A673 (cell line): ENCODE measurements around the gene TEAD1. TPM values are rescaled to one million over a fixed set of nuclear protein-coding genes. Genes with fewer than 3 reads are reported as not detected.

Source experiments
- BruUV-seq: library from RNA; stranded (reverse); fragments of 400-500 nt; replicated peaks from 2 replicates; lab custom pipeline; 2021; lab: Mats Ljungman, UMichigan
- CTCF ChIA-PET: fragments of 300-600 bp; sonication (Branson Sonifier 250); formaldehyde crosslinking; loops from one replicate; lab custom pipeline; 2022; ENCODE audit warnings: antibody characterized with exemption; lab: Charles Lee
- POLR2A ChIA-PET: fragments of 300-600 bp; sonication (Branson Sonifier 250); formaldehyde crosslinking; loops from one replicate; lab custom pipeline; 2022; ENCODE audit warnings: antibody characterized with exemption; ENCODE audit not compliant: low non-redundant PET; lab: Charles Lee
- DNase-seq: peaks from one replicate; pipeline ENCODE4 v3.0.0-alpha.2; 2015; ENCODE audit warnings: low spot score
- H3K27ac ChIP-seq: fragments of 200-600 bp; sonication (generic); 2 replicates; pipeline ENCODE4 v1.5.1; 2016; ENCODE audit warnings: mixed run types, low read depth, mild to moderate bottlenecking, mixed read lengths, antibody characterized with exemption, low read length; ENCODE audit not compliant: poor library complexity, severe bottlenecking
- H3K27me3 ChIP-seq: fragments of 200-600 bp; sonication (generic); replicated peaks from 2 replicates; pipeline ENCODE4 v1.6.1; 2017; ENCODE audit warnings: mixed run types, low read depth, mild to moderate bottlenecking, mixed read lengths, antibody characterized with exemption, low read length; ENCODE audit not compliant: insufficient read depth, poor library complexity
- H3K36me3 ChIP-seq: fragments of 200-600 bp; sonication (generic); 2 replicates; pipeline ENCODE4 v1.6.1; 2016; ENCODE audit warnings: mixed run types, mild to moderate bottlenecking, mixed read lengths, antibody characterized with exemption, low read length; ENCODE audit not compliant: insufficient read depth, poor library complexity, severe bottlenecking
- H3K4me1 ChIP-seq: fragments of 200-600 bp; sonication (generic); 2 replicates; pipeline ENCODE4 v1.6.1; 2017; ENCODE audit warnings: mixed run types, mild to moderate bottlenecking, mixed read lengths, antibody characterized with exemption, low read length; ENCODE audit not compliant: insufficient read depth, poor library complexity, severe bottlenecking
- H3K4me3 ChIP-seq: fragments of 200-600 bp; sonication (generic); 2 replicates; pipeline ENCODE4 v1.5.1; 2016; ENCODE audit warnings: low read depth, mixed run types, mild to moderate bottlenecking, mixed read lengths, low read length; ENCODE audit not compliant: poor library complexity, severe bottlenecking
- H3K9me3 ChIP-seq: fragments of 200-600 bp; sonication (generic); 2 replicates; pipeline ENCODE4 v1.6.1; 2016; ENCODE audit warnings: mixed run types, low read depth, mild to moderate bottlenecking, mixed read lengths, antibody characterized with exemption, low read length; ENCODE audit not compliant: poor library complexity, severe bottlenecking
- EZH2 ChIP-seq: fragments of 200-600 bp; sonication (generic); IDR thresholded peaks from 2 replicates; pipeline ENCODE4 v1.6.1; 2017; ENCODE audit warnings: borderline replicate concordance, low read depth, mild to moderate bottlenecking, mixed read lengths, antibody characterized with exemption, low read length; ENCODE audit not compliant: poor library complexity, severe bottlenecking
- intact Hi-C: fragments of 100-400 bp; cut with micrococcal nuclease; formaldehyde crosslinking; loops from one replicate; pipeline ENCODE4 v1.10.0; 2022; ENCODE audit not compliant: unreplicated experiment
- total RNA-seq: library from RNA; stranded (reverse); gene quantifications from 2 replicates; pipeline ENCODE4 v1.2.3, GENCODE V29; 2021
- TF ChIP-seq, protein P1 (sequence below): fragments of 300-800, 200-600 bp; sonication (generic); conservative IDR thresholded peaks from 2 replicates; pipeline ENCODE4 v1.5.1; 2017; ENCODE audit warnings: low read depth, mild to moderate bottlenecking, antibody characterized with exemption, low read length, moderate library complexity, mixed read lengths

TEAD1 gene
- total RNA-seq, 1 experiment from 2014 or later: 81.8 TPM

DNA sequence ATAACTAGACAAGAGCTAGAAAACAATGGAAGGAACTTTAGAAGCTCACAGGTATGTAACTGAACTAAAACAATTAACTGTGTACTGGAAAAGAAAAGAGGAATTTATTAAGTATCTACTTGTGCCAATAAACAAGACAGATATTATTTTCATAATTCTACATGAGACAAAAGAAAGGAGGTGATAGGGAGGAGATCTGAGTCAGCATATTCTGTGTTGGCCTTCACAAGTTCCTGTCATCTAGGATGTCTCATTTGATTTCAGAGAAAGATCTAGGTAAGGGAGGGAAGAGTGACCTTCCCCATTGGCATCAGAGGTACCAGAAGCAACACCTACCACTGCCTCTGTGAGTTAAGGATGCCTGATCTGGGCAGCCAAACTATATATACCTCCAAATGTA, 34.8 kb upstream of the TEAD1 start:
- H3K4me1 ChIP-seq: no peaks in the 10 kb centered on the region
- ChIA-PET POLR2A (no interaction called here), CTCF (no interaction called here)
- no peaks in the 10 kb centered on the region for H3K9me3 ChIP-seq
- no peak overlapping the region for H3K4me3 ChIP-seq
- no peaks in the 10 kb centered on the region for H3K27me3 ChIP-seq
- DNase-seq: no peak
- H3K27ac ChIP-seq: no peak overlapping the region
- TF ChIP-seq EZH2: no peak
- TF ChIP-seq, protein P1, sequence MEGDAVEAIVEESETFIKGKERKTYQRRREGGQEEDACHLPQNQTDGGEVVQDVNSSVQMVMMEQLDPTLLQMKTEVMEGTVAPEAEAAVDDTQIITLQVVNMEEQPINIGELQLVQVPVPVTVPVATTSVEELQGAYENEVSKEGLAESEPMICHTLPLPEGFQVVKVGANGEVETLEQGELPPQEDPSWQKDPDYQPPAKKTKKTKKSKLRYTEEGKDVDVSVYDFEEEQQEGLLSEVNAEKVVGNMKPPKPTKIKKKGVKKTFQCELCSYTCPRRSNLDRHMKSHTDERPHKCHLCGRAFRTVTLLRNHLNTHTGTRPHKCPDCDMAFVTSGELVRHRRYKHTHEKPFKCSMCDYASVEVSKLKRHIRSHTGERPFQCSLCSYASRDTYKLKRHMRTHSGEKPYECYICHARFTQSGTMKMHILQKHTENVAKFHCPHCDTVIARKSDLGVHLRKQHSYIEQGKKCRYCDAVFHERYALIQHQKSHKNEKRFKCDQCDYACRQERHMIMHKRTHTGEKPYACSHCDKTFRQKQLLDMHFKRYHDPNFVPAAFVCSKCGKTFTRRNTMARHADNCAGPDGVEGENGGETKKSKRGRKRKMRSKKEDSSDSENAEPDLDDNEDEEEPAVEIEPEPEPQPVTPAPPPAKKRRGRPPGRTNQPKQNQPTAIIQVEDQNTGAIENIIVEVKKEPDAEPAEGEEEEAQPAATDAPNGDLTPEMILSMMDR: no peak
- H3K36me3 ChIP-seq: no peaks in the 10 kb centered on the region
- no TSS peak for BruUV-seq
- intact Hi-C loops: no loop called here

DNA sequence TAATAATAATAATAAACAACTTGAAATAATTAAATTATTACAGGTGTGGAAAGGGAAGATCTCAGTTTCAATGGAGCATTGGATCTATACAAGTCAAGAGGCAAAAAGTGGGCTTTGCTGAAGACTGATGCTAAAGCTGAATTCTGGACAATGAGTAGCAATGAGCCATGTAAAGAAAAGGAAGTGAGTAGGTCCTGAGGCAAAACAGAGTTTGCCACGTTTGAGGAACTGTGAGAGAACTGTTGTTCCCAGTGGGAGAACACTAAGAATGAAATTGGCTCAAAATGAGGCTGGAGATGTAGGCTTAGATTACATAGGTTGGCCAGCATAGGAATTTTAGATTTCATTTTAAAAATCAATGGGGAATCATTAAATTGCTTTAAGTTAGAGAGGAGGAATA, 33.9 kb upstream of the TEAD1 start:
- ChIA-PET CTCF (no interaction called here), POLR2A (no interaction called here)
- Histone ChIP-seq H3K36me3 (no peaks in the 10 kb centered on the region), H3K4me3 (no peak overlapping the region), H3K9me3 (no peaks in the 10 kb centered on the region), H3K4me1 (no peaks in the 10 kb centered on the region), H3K27ac (no peak overlapping the region), H3K27me3 (no peaks in the 10 kb centered on the region)
- no TSS peak for BruUV-seq
- intact Hi-C loops: no loop called here
- DNase-seq: no peak
- TF ChIP-seq EZH2: no peak
- TF ChIP-seq, protein P1: no peak

DNA sequence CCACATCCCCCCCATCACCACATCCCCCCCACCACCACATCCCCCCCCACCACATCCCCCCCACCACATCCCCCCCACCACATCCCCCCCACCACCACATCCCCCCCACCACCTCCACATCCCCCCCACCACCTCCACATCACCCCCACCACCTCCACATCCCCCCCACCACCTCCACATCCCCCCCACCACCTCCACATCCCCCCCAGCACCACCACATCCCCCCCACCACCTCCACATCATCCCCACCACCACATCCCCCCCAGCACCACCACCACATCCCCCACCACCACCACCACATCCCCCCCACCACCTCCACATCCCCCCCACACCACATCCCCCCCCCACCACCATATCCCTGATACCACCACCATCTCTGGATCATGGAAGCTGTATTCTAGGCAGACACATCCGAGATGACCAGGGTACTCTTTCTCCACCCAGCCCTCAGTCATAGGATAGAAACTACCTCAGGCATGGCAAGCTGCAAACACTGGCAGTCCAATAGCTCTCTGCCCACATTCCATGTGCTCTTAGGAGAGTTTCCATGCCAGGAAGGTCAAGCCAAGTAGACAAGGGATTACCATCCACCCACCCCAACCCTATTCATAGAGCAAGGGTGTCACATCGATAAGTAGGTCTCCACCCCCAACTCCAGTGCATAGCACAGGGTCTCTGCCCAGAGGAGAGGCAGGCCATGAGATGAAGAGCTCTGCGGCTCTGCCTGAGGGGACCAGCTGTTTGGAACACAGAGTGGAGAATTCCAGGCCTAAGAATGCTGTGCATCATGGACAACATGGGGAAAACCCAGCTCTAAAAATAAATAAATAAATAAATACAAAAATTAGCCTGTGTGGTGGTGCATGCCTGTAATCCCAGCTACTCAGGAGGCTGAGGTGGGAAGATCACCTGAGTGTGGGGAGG, 33.0 kb upstream of the TEAD1 start:
- Histone ChIP-seq H3K36me3 (no peaks in the 10 kb centered on the region), H3K9me3 (no peaks in the 10 kb centered on the region), H3K4me3 (no peak overlapping the region), H3K27me3 (no peaks in the 10 kb centered on the region), H3K4me1 (no peaks in the 10 kb centered on the region), H3K27ac (no peak overlapping the region)
- DNase-seq: no peak
- ChIA-PET POLR2A (interaction anchor here (0.6 kb wide), 1 partner anchor 176 kb away, joined by 4 read pairs; no protein-coding TSS in a partner anchor), CTCF (no interaction called here)
- intact Hi-C loops: no loop called here
- TF ChIP-seq EZH2: no peak
- TF ChIP-seq, protein P1: no peak
- BruUV-seq: no TSS peak
